Mammary epithelial cell (primary cell): ENCODE results near the gene SLC1A7.

Experiments used
- EZH2 ChIP-seq: IDR thresholded peaks from 2 replicates; pipeline ENCODE4 v1.6.1; 2012; ENCODE audit warnings: low read length, inconsistent platforms, borderline replicate concordance
- TF ChIP-seq, protein P1 (sequence below), 2 donors: IDR thresholded peaks in 1 of 2; conservative IDR thresholded peaks in 1 of 2; 2 replicates each; pipeline ENCODE4 v1.5.1; 2011 to 2012; ENCODE audit warnings: inconsistent platforms in 2 of 2, low read length in 2 of 2, mild to moderate bottlenecking in 2 of 2, control low read depth in 1 of 2, low read depth in 1 of 2; ENCODE audit not compliant: insufficient read depth in 1 of 2; ENCODE audit errors: extremely low read depth in 1 of 2

DNA sequence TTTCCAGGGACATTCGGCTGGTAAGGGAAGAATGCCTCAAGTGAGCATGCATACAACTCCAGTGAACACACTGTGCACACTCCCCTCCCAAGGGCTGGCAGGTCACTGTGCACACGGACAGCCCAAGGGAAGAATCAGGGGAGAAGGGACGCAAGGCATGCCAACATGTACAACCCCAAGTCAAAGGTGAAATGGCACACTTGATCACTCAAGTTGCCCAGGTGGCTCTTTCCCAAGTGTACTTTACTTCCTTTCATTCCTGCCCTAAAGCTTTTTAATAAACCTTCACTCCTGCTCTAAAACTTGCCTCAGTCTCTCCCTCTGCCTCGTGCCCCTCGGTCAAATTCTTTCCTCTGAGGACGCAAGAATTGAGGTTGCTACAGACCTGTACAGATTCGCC lies 13.5 kb upstream of the SLC1A7 start:
- TF ChIP-seq, protein P1, sequence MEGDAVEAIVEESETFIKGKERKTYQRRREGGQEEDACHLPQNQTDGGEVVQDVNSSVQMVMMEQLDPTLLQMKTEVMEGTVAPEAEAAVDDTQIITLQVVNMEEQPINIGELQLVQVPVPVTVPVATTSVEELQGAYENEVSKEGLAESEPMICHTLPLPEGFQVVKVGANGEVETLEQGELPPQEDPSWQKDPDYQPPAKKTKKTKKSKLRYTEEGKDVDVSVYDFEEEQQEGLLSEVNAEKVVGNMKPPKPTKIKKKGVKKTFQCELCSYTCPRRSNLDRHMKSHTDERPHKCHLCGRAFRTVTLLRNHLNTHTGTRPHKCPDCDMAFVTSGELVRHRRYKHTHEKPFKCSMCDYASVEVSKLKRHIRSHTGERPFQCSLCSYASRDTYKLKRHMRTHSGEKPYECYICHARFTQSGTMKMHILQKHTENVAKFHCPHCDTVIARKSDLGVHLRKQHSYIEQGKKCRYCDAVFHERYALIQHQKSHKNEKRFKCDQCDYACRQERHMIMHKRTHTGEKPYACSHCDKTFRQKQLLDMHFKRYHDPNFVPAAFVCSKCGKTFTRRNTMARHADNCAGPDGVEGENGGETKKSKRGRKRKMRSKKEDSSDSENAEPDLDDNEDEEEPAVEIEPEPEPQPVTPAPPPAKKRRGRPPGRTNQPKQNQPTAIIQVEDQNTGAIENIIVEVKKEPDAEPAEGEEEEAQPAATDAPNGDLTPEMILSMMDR (conservative IDR thresholded peaks at IDR 0.05 in 1 of 2, IDR thresholded peaks at IDR 0.05 in 1 of 2; ENCODE audit: extremely low read depth in 1 of 2, insufficient read depth in 1 of 2, low read depth in 1 of 2, low read length in 2 of 2), result no peak
- no peak for TF ChIP-seq EZH2
